Cardiac atrium fibroblast (primary cell): ENCODE measurements around the gene RBMY1B. TPM values are rescaled to one million over a fixed set of nuclear protein-coding genes. Genes with fewer than 3 reads are reported as not detected.

Source experiments
- total RNA-seq: library from RNA; depleted of rRNA; stranded (reverse); fragments of >200 nt; gene quantifications from 2 replicates; pipeline ENCODE4 v1.2.3, GENCODE V29; 2015

The RBMY1B gene
- total RNA-seq, result not detected in 2 replicates

DNA sequence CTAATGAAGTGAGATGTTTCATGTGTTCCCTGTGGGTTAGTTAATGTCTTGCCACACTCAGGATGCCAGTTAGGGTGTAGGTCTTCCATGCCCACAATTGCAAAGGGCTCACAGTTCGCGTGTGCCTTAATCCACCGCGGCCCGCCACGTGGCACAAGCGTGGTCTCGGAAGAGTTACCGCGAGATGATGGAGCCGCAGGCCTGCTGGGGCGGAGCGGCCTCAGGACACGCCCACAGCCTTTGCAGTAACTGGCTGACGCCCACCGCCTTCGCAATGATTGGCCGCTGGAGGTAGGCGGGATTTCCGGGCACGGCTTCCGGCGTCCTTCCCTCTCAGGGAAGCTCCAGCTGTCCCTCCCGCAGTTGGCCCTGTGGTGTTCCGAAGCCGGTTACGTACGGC is at the start of gene RBMY1B:
Gene RBMY1B, plus strand, starts transcription at position 301 of the 400 bp plus-strand sequence. CDS start 2,013 bp downstream, outside the sequence.

DNA sequence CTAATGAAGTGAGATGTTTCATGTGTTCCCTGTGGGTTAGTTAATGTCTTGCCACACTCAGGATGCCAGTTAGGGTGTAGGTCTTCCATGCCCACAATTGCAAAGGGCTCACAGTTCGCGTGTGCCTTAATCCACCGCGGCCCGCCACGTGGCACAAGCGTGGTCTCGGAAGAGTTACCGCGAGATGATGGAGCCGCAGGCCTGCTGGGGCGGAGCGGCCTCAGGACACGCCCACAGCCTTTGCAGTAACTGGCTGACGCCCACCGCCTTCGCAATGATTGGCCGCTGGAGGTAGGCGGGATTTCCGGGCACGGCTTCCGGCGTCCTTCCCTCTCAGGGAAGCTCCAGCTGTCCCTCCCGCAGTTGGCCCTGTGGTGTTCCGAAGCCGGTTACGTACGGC is 23.4 kb downstream of the RBMY1B start, which contains the start of gene RBMY1A1:
Gene RBMY1A1, plus strand, starts transcription at position 301 of the 400 bp plus-strand sequence. CDS start 2,013 bp downstream, outside the sequence.

Other genes starting within 250 kb of the RBMY1B start
- not detected in 2 replicates for gene RBMY1A1, start 23.5 kb downstream of the RBMY1B start, total RNA-seq